GM12891 (cell line): Measurements from ENCODE around the gene TEX38.

Experiments used
- POLR2A ChIP-seq: IDR thresholded peaks from 2 replicates; pipeline ENCODE4 v1.6.1; 2011; ENCODE audit warnings: low read depth, low read length, control low read depth
- POLR2AphosphoS5 ChIP-seq: IDR thresholded peaks from 2 replicates; pipeline ENCODE4 v1.6.1; 2011; ENCODE audit warnings: low read depth, low read length, control low read depth
- POU2F2 ChIP-seq: IDR thresholded peaks from 2 replicates; pipeline ENCODE4 v1.6.1; 2011; ENCODE audit warnings: low read depth, mild to moderate bottlenecking, control low read depth, low read length, moderate library complexity
- SPI1 ChIP-seq: IDR thresholded peaks from 2 replicates; pipeline ENCODE4 v1.6.1; 2011; ENCODE audit warnings: low read depth, low read length, control low read depth
- TAF1 ChIP-seq: IDR thresholded peaks from 2 replicates; pipeline ENCODE4 v1.6.1; 2011; ENCODE audit warnings: low read depth, low read length, control low read depth

DNA sequence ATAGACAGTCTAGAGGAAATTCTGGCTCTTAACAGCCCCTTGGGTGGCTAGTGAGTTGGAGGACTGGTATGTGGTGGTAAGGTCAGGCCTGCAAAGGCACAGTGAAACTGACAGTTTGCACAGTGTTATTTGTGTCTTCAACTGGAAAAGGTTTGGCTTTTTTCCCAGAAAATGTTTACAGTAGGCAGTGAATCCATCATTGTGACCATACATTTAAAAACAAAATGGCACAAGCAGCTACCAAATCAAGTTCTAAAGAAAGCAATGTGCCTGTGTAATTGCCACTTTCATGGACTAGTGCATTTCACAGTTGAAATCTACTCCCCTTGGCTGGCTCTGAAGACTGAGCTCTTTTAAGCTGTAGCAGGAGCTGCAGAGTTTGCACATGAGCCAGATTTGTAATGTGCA is 28.3 kb upstream of the TEX38 start:
- TF ChIP-seq POU2F2 (no peak), POLR2A (no peak), POLR2AphosphoS5 (no peak), TAF1 (no peak), SPI1 (no peak)
